ENCODE measurements around the gene ASIC5.
"Not testable (repeated sequence)": the region's sequence is repeated elsewhere in the genome, so short reads cannot be mapped to it uniquely, and the experiment has no call there.

The ASIC5 gene

GRCh38 chr4:155802190-155802959, 63.7 kb downstream of the ASIC5 start:
- no peak for TF ChIP-seq ZFX (IDR thresholded peaks at IDR 0.05; ENCODE audit: borderline replicate concordance)
- TF ChIP-seq CTCF (IDR thresholded peaks at IDR 0.05): no peak
- no peak overlapping the region for H3K27ac ChIP-seq

- H3K27ac ChIP-seq: no peak overlapping the region
- TF ChIP-seq CTCF (IDR thresholded peaks at IDR 0.05): no peak
- TF ChIP-seq ZFX (IDR thresholded peaks at IDR 0.05; ENCODE audit: borderline replicate concordance): no peak
Measured at GRCh38 chr4:155800685-155801343, 65.3 kb downstream of the ASIC5 start.

GRCh38 chr4:155799794-155800123, 66.3 kb downstream of the ASIC5 start:
- TF ChIP-seq CTCF (IDR thresholded peaks at IDR 0.05) (no peak), ZFX (IDR thresholded peaks at IDR 0.05; ENCODE audit: borderline replicate concordance) (no peak)
- H3K27ac ChIP-seq: no peak overlapping the region

- TF ChIP-seq CTCF (IDR thresholded peaks at IDR 0.05): no peak
- no peak for TF ChIP-seq ZFX (IDR thresholded peaks at IDR 0.05; ENCODE audit: borderline replicate concordance)
Measured at GRCh38 chr4:155799116-155799793, 66.8 kb downstream of the ASIC5 start.

GRCh38 chr4:155797581-155797980, 68.5 kb downstream of the ASIC5 start:
- not testable (repeated sequence) for H3K27ac ChIP-seq

More at GRCh38 chr4:155799116-155799793, 66.8 kb downstream of the ASIC5 start:
- H3K27ac ChIP-seq: no peak overlapping the region

GRCh38 chr4:155795991-155796390, 70.1 kb downstream of the ASIC5 start:
- H3K27ac ChIP-seq: no peak overlapping the region
- TF ChIP-seq ZFX (IDR thresholded peaks at IDR 0.05; ENCODE audit: borderline replicate concordance) (no peak), CTCF (IDR thresholded peaks at IDR 0.05) (peak; percentile 44)

- H3K27ac ChIP-seq: no peak overlapping the region
- TF ChIP-seq ZFX (IDR thresholded peaks at IDR 0.05; ENCODE audit: borderline replicate concordance) (no peak), CTCF (IDR thresholded peaks at IDR 0.05) (no peak)
Measured at GRCh38 chr4:155794589-155795236, 71.4 kb downstream of the ASIC5 start.
